ENCODE measurements around the gene CASTOR1. TPM values are rescaled to one million over a fixed set of nuclear protein-coding genes. Genes with fewer than 3 reads are reported as not detected.

The CASTOR1 gene
- total RNA-seq, 1 experiment from 2014 or later, result 16.0 TPM

DNA sequence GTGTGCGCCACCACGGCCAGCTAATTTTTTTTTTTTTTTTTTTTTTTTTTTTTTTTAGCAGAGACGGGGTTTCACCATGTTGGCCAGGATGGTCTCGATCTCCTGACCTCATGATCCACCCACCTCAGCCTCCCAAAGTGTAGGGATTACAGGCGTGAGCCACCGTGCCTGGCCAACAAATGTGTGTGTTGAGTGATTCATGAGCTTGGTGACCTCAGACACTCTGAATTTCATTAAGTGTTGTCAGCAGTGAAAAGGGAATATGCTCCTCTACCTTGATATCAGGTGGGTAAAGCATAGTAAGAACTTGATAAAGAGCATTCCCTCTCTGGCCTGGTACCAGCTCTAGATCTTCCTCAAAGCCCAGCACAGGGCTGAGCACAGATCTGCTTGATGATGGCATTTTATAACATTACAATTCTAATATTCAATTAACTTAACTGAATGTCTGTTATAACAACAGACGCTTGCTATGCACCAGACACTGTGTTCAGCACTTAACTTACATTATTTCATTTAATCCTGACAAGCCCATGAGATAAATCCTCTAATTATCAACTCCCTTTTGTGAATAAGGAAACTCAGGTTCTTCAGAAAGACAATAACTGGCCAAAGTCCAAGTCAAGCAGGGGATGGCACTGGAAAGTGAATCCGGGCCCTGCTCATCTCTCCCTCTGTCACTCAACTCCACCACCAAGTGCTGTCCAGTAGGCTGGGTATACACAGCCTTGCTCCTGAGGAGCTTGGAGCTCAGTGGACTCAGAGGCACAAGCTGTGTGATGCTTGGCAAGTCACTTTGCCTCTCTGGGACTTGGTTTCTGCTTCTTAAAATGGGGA is 24.4 kb upstream of the CASTOR1 start:
- Mint-ChIP-seq H3K27me3 (ENCODE audit: low read depth) (no peaks in the 10 kb centered on the region), H3K9me3 (no peaks in the 10 kb centered on the region), H3K4me1 (peaks cover 10% of the 10 kb centered on the region), H3K27ac (no peak overlapping the region; the same call in 1 of the 2 replicates), H3K4me3 (no peak overlapping the region), H3K36me3 (no peaks in the 10 kb centered on the region)
- POLR2A ChIA-PET, result interaction anchor here (0.7 kb wide), 1 partner anchor 46 kb away, joined by 3 read pairs; no protein-coding TSS in a partner anchor
- ATAC-seq (no peak), DNase-seq (ENCODE audit: low spot score) (no peak)
- TF ChIP-seq SMAD3 (CRISPR knock-in tag; IDR thresholded peaks at IDR 0.05; ENCODE audit: borderline replicate concordance) (no peak), FOXP1 (CRISPR knock-in tag; IDR thresholded peaks at IDR 0.05; ENCODE audit: borderline replicate concordance) (no peak), FOXJ3 (CRISPR knock-in tag; IDR thresholded peaks at IDR 0.05; ENCODE audit: borderline replicate concordance) (no peak), GRHL2 (CRISPR knock-in tag; IDR thresholded peaks at IDR 0.05; ENCODE audit: insufficient replicate concordance, severe bottlenecking) (no peak), SOX15 (CRISPR knock-in tag; IDR thresholded peaks at IDR 0.05) (no peak), NFE2L1 (CRISPR knock-in tag; IDR thresholded peaks at IDR 0.05) (no peak), JUN (CRISPR knock-in tag; IDR thresholded peaks at IDR 0.05) (no peak), CBFB (CRISPR knock-in tag; IDR thresholded peaks at IDR 0.05; ENCODE audit: low read depth) (no peak)
- TF ChIP-seq, protein P1, sequence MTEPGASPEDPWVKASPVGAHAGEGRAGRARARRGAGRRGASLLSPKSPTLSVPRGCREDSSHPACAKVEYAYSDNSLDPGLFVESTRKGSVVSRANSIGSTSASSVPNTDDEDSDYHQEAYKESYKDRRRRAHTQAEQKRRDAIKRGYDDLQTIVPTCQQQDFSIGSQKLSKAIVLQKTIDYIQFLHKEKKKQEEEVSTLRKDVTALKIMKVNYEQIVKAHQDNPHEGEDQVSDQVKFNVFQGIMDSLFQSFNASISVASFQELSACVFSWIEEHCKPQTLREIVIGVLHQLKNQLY (CRISPR knock-in tag; IDR thresholded peaks at IDR 0.05), result no peak
- TF ChIP-seq, protein P2, sequence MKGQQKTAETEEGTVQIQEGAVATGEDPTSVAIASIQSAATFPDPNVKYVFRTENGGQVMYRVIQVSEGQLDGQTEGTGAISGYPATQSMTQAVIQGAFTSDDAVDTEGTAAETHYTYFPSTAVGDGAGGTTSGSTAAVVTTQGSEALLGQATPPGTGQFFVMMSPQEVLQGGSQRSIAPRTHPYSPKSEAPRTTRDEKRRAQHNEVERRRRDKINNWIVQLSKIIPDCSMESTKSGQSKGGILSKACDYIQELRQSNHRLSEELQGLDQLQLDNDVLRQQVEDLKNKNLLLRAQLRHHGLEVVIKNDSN (CRISPR knock-in tag; IDR thresholded peaks at IDR 0.05), result no peak
- TF ChIP-seq, protein P3, sequence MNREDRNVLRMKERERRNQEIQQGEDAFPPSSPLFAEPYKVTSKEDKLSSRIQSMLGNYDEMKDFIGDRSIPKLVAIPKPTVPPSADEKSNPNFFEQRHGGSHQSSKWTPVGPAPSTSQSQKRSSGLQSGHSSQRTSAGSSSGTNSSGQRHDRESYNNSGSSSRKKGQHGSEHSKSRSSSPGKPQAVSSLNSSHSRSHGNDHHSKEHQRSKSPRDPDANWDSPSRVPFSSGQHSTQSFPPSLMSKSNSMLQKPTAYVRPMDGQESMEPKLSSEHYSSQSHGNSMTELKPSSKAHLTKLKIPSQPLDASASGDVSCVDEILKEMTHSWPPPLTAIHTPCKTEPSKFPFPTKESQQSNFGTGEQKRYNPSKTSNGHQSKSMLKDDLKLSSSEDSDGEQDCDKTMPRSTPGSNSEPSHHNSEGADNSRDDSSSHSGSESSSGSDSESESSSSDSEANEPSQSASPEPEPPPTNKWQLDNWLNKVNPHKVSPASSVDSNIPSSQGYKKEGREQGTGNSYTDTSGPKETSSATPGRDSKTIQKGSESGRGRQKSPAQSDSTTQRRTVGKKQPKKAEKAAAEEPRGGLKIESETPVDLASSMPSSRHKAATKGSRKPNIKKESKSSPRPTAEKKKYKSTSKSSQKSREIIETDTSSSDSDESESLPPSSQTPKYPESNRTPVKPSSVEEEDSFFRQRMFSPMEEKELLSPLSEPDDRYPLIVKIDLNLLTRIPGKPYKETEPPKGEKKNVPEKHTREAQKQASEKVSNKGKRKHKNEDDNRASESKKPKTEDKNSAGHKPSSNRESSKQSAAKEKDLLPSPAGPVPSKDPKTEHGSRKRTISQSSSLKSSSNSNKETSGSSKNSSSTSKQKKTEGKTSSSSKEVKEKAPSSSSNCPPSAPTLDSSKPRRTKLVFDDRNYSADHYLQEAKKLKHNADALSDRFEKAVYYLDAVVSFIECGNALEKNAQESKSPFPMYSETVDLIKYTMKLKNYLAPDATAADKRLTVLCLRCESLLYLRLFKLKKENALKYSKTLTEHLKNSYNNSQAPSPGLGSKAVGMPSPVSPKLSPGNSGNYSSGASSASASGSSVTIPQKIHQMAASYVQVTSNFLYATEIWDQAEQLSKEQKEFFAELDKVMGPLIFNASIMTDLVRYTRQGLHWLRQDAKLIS (CRISPR knock-in tag; IDR thresholded peaks at IDR 0.05; ENCODE audit: borderline replicate concordance), result no peak
- TF ChIP-seq, protein P4, sequence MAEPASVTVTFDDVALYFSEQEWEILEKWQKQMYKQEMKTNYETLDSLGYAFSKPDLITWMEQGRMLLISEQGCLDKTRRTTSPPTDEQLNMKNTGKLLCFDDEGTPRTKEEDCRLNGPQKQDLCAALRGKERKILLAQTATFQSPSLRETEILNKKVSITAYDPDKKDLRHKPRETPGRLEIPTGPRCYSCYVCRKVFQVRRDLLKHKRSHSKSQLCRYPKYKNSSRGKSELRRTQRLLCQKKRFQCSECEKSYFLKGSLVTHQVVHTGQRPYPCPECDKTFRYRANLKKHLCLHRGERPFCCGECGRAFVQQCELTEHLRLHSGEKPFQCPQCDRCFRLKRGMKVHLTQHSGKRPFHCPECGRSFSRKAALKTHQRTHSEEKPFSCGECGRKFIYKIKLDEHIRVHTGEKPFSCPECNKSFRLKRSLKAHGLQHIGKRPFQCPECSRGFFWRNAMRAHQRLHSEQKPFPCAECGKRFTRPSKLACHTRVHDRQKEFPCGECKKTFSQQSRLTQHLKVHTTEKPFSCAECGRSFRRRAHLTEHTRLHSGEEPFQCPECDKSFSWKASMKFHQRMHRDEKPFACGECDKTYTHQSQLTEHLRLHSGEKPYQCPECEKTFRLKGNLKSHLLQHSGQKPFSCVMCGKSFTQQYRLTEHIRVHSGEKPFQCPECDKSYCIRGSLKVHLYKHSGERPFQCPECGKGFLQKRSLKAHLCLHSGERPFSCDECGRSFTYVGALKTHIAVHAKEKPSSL (CRISPR knock-in tag; conservative IDR thresholded peaks at IDR 0.05), result no peak
- CTCF ChIA-PET, result interaction anchor here (0.6 to 6.7 kb wide), 5 partner anchors 9 to 549 kb away, joined by 3 to 36 read pairs (median 3); partner anchors contain the start of genes CASTOR1 and TBC1D10A

DNA sequence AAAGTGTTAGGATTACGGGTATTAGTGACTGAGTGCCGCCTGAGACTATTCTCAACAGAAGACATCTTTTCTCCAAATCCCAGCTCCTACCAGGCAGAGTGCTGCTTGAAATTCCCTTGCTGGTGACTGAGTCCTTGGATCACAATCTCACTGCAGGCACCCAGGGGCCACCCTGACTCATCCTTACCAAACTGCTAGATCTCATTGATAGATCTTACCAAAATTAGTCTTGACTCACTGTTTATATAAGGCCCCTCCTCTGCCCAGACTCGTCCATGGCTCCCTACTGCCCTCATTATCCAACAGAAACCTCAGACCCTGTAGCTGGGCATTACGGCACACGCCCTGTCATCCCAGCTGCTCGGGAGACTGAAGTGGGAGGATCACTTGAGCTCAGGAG is 22.7 kb upstream of the CASTOR1 start:
- POLR2A ChIA-PET, result no interaction called here
- no peak for ATAC-seq
- CTCF ChIA-PET, result interaction anchor here (1.4 to 6.7 kb wide), 2 partner anchors 9 to 24 kb away, joined by 3 to 36 read pairs; partner anchors contain the start of gene CASTOR1
- no peak for DNase-seq (ENCODE audit: low spot score)
- Mint-ChIP-seq H3K9me3 (no peaks in the 10 kb centered on the region), H3K27me3 (ENCODE audit: low read depth) (no peaks in the 10 kb centered on the region), H3K36me3 (no peaks in the 10 kb centered on the region), H3K4me3 (no peak overlapping the region), H3K27ac (peak overlapping the region; percentile 13; the same call in 1 of the 2 replicates), H3K4me1 (peaks cover 10% of the 10 kb centered on the region)
- TF ChIP-seq, protein P5, sequence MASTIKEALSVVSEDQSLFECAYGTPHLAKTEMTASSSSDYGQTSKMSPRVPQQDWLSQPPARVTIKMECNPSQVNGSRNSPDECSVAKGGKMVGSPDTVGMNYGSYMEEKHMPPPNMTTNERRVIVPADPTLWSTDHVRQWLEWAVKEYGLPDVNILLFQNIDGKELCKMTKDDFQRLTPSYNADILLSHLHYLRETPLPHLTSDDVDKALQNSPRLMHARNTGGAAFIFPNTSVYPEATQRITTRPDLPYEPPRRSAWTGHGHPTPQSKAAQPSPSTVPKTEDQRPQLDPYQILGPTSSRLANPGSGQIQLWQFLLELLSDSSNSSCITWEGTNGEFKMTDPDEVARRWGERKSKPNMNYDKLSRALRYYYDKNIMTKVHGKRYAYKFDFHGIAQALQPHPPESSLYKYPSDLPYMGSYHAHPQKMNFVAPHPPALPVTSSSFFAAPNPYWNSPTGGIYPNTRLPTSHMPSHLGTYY (CRISPR knock-in tag; IDR thresholded peaks at IDR 0.05), result no peak
- TF ChIP-seq, protein P6, sequence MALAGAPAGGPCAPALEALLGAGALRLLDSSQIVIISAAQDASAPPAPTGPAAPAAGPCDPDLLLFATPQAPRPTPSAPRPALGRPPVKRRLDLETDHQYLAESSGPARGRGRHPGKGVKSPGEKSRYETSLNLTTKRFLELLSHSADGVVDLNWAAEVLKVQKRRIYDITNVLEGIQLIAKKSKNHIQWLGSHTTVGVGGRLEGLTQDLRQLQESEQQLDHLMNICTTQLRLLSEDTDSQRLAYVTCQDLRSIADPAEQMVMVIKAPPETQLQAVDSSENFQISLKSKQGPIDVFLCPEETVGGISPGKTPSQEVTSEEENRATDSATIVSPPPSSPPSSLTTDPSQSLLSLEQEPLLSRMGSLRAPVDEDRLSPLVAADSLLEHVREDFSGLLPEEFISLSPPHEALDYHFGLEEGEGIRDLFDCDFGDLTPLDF (CRISPR knock-in tag; IDR thresholded peaks at IDR 0.05), result no peak
- no peak for TF ChIP-seq NFATC4 (CRISPR knock-in tag; IDR thresholded peaks at IDR 0.05)
- no peak for TF ChIP-seq NR1H2 (CRISPR knock-in tag; IDR thresholded peaks at IDR 0.05)
- TF ChIP-seq, protein P7, sequence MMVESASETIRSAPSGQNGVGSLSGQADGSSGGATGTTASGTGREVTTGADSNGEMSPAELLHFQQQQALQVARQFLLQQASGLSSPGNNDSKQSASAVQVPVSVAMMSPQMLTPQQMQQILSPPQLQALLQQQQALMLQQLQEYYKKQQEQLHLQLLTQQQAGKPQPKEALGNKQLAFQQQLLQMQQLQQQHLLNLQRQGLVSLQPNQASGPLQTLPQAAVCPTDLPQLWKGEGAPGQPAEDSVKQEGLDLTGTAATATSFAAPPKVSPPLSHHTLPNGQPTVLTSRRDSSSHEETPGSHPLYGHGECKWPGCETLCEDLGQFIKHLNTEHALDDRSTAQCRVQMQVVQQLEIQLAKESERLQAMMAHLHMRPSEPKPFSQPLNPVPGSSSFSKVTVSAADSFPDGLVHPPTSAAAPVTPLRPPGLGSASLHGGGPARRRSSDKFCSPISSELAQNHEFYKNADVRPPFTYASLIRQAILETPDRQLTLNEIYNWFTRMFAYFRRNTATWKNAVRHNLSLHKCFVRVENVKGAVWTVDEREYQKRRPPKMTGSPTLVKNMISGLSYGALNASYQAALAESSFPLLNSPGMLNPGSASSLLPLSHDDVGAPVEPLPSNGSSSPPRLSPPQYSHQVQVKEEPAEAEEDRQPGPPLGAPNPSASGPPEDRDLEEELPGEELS (CRISPR knock-in tag; IDR thresholded peaks at IDR 0.05), result no peak
- TF ChIP-seq ZBTB21 (CRISPR knock-in tag; IDR thresholded peaks at IDR 0.05; ENCODE audit: borderline replicate concordance), result no peak
- TF ChIP-seq, protein P8, sequence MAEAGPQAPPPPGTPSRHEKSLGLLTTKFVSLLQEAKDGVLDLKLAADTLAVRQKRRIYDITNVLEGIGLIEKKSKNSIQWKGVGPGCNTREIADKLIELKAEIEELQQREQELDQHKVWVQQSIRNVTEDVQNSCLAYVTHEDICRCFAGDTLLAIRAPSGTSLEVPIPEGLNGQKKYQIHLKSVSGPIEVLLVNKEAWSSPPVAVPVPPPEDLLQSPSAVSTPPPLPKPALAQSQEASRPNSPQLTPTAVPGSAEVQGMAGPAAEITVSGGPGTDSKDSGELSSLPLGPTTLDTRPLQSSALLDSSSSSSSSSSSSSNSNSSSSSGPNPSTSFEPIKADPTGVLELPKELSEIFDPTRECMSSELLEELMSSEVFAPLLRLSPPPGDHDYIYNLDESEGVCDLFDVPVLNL (CRISPR knock-in tag; IDR thresholded peaks at IDR 0.05; ENCODE audit: borderline replicate concordance, low read depth), result no peak
- TF ChIP-seq ZNF232 (CRISPR knock-in tag; IDR thresholded peaks at IDR 0.05), result no peak
